ENCODE measurements around the gene OXSM. TPM values are rescaled to one million over a fixed set of nuclear protein-coding genes. Genes with fewer than 3 reads are reported as not detected.

The OXSM gene
- polyA plus RNA-seq, 1 donor (not counting 4 experiments of a cell fraction or from before 2014, with no cell fraction given) = 31.6 TPM

DNA sequence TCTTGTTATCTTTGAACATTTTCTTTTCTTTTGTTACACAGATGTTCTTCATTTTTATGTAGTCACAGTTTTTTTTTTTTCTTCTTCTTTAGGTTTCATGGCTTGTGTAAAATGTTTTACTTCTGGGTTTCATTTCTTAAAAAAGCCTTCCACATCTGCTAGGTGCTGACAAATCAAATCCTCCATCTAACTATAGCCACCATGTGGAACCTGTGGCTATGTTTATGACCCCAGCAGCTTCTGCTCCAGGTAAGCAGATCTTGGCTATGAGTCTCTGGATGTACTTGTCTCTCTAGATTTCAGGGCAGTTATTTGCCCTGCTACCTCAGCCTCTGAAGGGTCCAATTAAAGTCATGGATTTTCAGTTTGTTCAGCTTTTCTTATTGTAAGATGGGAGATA is 44.5 kb downstream of the OXSM start:
- H3K9ac ChIP-seq (ENCODE audit: control insufficient read depth, extremely low read depth, insufficient read depth, low read length) = no peak overlapping the region
- no peak overlapping the region for H3K27ac ChIP-seq (ENCODE audit: control insufficient read depth, insufficient read depth, low read length)
- H3K4me3 ChIP-seq (ENCODE audit: control insufficient read depth in 2 of 3, extremely low read depth in 1 of 3, insufficient read depth in 2 of 3, low read depth in 1 of 3, low read length in 3 of 3) = no peak overlapping the region
- no peak for FAIRE-seq
- no peaks in the 10 kb centered on the region for H3K36me3 ChIP-seq (ENCODE audit: control insufficient read depth in 2 of 2, extremely low read depth in 1 of 2, insufficient read depth in 2 of 2, low read length in 2 of 2)
- no peaks in the 10 kb centered on the region for H3K9me3 ChIP-seq (ENCODE audit: control insufficient read depth, low read depth, low read length)
- H3K79me2 ChIP-seq (ENCODE audit: control insufficient read depth, insufficient read depth, low read length) = no peaks in the 10 kb centered on the region
- H3K4me2 ChIP-seq (ENCODE audit: control insufficient read depth, extremely low read depth, insufficient read depth, low read depth, low read length) = no peak overlapping the region
- no peak overlapping the region for H2AFZ ChIP-seq (ENCODE audit: control insufficient read depth, low read length)
- H3K9me1 ChIP-seq (ENCODE audit: control insufficient read depth, extremely low read depth, insufficient read depth, low read length) = no peaks in the 10 kb centered on the region
- dilution Hi-C loops (cut with MboI; ENCODE audit: extremely low pct_ligation_motif_present, low sequenced_read_pairs) = no loop called here
- H3K27me3 ChIP-seq (ENCODE audit: control insufficient read depth, extremely low read depth, insufficient read depth, low read length) = no peaks in the 10 kb centered on the region
- H4K20me1 ChIP-seq (ENCODE audit: control insufficient read depth, extremely low read depth, insufficient read depth, low read length) = no peaks in the 10 kb centered on the region
- H3K4me1 ChIP-seq (ENCODE audit: control insufficient read depth, extremely low read depth, insufficient read depth, low read length) = no peaks in the 10 kb centered on the region
- TF ChIP-seq EZH2 (IDR thresholded peaks at IDR 0.05; ENCODE audit: low read length) (no peak), CTCF (optimal IDR thresholded peaks at IDR 0.05 in 1 of 3, IDR thresholded peaks at IDR 0.05 in 1 of 3, conservative IDR thresholded peaks at IDR 0.05 in 1 of 3; ENCODE audit: extremely low read depth in 1 of 3, insufficient read depth in 2 of 3, low read length in 3 of 3) (no peak)
- DNase-seq (ENCODE audit: low read depth, low spot score) = no peak

DNA sequence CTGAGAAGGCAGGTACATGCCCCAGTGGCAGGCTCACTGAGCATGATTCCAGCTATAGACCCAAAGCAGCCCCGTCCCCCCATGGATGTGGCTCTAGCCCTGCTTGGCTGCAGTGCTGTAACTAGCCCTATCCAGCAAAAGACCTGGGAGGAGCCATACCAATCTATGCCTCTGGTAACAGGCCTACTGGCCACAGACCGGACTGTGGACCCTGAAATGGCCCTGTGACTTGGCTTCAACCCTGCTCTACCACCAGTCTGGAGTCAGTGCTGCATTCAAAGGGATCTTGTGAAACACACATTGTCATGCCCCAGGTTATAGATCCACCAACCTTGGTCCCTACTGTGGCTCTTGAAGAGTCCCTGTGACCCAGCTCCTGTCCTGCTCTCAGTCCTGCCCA is 46.7 kb downstream of the OXSM start:
- Histone ChIP-seq H2AFZ (ENCODE audit: control insufficient read depth, low read length) (no peak overlapping the region), H3K9me3 (ENCODE audit: control insufficient read depth, low read depth, low read length) (no peaks in the 10 kb centered on the region), H3K4me2 (ENCODE audit: control insufficient read depth, extremely low read depth, insufficient read depth, low read depth, low read length) (no peak overlapping the region), H3K79me2 (ENCODE audit: control insufficient read depth, insufficient read depth, low read length) (no peaks in the 10 kb centered on the region), H3K4me3 (ENCODE audit: control insufficient read depth in 2 of 3, extremely low read depth in 1 of 3, insufficient read depth in 2 of 3, low read depth in 1 of 3, low read length in 3 of 3) (no peak overlapping the region), H3K9me1 (ENCODE audit: control insufficient read depth, extremely low read depth, insufficient read depth, low read length) (no peaks in the 10 kb centered on the region), H3K27ac (ENCODE audit: control insufficient read depth, insufficient read depth, low read length) (no peak overlapping the region), H4K20me1 (ENCODE audit: control insufficient read depth, extremely low read depth, insufficient read depth, low read length) (no peaks in the 10 kb centered on the region), H3K4me1 (ENCODE audit: control insufficient read depth, extremely low read depth, insufficient read depth, low read length) (no peaks in the 10 kb centered on the region), H3K27me3 (ENCODE audit: control insufficient read depth, extremely low read depth, insufficient read depth, low read length) (no peaks in the 10 kb centered on the region), H3K36me3 (ENCODE audit: control insufficient read depth in 2 of 2, extremely low read depth in 1 of 2, insufficient read depth in 2 of 2, low read length in 2 of 2) (no peaks in the 10 kb centered on the region), H3K9ac (ENCODE audit: control insufficient read depth, extremely low read depth, insufficient read depth, low read length) (no peak overlapping the region)
- TF ChIP-seq EZH2 (IDR thresholded peaks at IDR 0.05; ENCODE audit: low read length) (no peak), CTCF (optimal IDR thresholded peaks at IDR 0.05 in 1 of 3, IDR thresholded peaks at IDR 0.05 in 1 of 3, conservative IDR thresholded peaks at IDR 0.05 in 1 of 3; ENCODE audit: extremely low read depth in 1 of 3, insufficient read depth in 2 of 3, low read length in 3 of 3) (no peak)
- dilution Hi-C loops (cut with MboI; ENCODE audit: extremely low pct_ligation_motif_present, low sequenced_read_pairs) = no loop called here
- DNase-seq (ENCODE audit: low read depth, low spot score) (no peak), FAIRE-seq (no peak)

Measured in keratinocyte (primary cell).